Ovary (tissue), 9 donors: ENCODE measurements around the gene SLC48A1. TPM values are rescaled to one million over a fixed set of nuclear protein-coding genes. Genes with fewer than 3 reads are reported as not detected.

ENCODE experiments used
- DNase-seq, 5 donors: peaks; one replicate each; pipeline ENCODE4 v3.0.0-alpha.2; 2019 to 2020
- H3K27ac ChIP-seq, 2 donors: fragments of 200-600 bp; one replicate each; pipeline versions ENCODE4 v1.5.1 to v1.8.0; 2019 to 2022
- H3K27me3 ChIP-seq: fragments of 200-600 bp; one replicate; pipeline ENCODE4 v1.8.0; 2022
- H3K36me3 ChIP-seq: fragments of 200-600 bp; sonication (generic); one replicate; pipeline ENCODE4 v1.5.1; 2019
- H3K4me1 ChIP-seq: one replicate; pipeline ENCODE4 v1.8.1; 2013; ENCODE audit warnings: mild to moderate bottlenecking, moderate library complexity; ENCODE audit not compliant: insufficient read depth
- H3K4me3 ChIP-seq: fragments of 200-600 bp; sonication (generic); one replicate; pipeline ENCODE4 v1.5.1; 2017
- H3K9me3 ChIP-seq, 2 donors: fragments of 200-600 bp in 1 of 2; sonication (generic) in 1 of 2; one replicate each; pipeline versions ENCODE4 v1.5.1 to v1.8.1; 2013 to 2019; ENCODE audit warnings: mild to moderate bottlenecking in 1 of 2, moderate library complexity in 1 of 2
- EP300 ChIP-seq: sonication (generic); formaldehyde crosslinking; IDR thresholded peaks from one replicate; pipeline ENCODE4 v1.6.1; 2017; ENCODE audit warnings: antibody characterized with exemption
- POLR2A ChIP-seq: fragments of 450-650 bp; IDR thresholded peaks from one replicate; pipeline ENCODE4 v1.6.1; 2017; ENCODE audit warnings: antibody characterized with exemption, mild to moderate bottlenecking, moderate library complexity
- WGBS, 3 donors: extraction: QIAGEN DNeasy Blood & Tissue Kit in 1 of 3; methylation state at CpG; one replicate each; pipeline versions ENCODE4 v1.1.5 to v1.1.7; 2013 to 2017; 5-methylcytosine and 5-hydroxymethylcytosine counted together
- intact Hi-C, 4 donors: fragments of 100-400 bp; cut with DNase I; formaldehyde crosslinking; loops; one replicate each; pipeline versions ENCODE4 v1.11.0 to v1.15.1; 2022 to 2023
- polyA plus RNA-seq, 2 donors: library from polyadenylated mRNA; stranded (reverse); fragments of 200-250 nt in 1 of 2; fragments of 350-450 nt in 1 of 2; fragmentation: Illumina TruSeq in 1 of 2; extraction: RNeasy Lipid Tissue Mini Kit (QIAGEN cat#74804) in 1 of 2; gene quantifications; one replicate each; pipeline ENCODE4 v1.2.3, GENCODE V29; 2013 to 2014
- total RNA-seq, 7 donors: library from RNA; depleted of rRNA in 2 of 7; stranded (reverse); fragments of >200 nt in 2 of 7; fragmentation: NEBNext Ultra II Directional in 3 of 7; extraction: Animal tissue kit (Norgen Biotek cat#: 25700) in 3 of 7; gene quantifications; one replicate each; pipeline versions ENCODE4 v1.1.0 to v1.2.4, GENCODE V29; 2016 to 2023
- TF ChIP-seq, protein P1 (sequence below), 3 donors: fragments of 450-650 bp in 2 of 3; fragments of 200-600 bp in 1 of 3; IDR thresholded peaks; one replicate each; pipeline versions ENCODE4 v1.5.1 to v1.8.0; 2016 to 2022; ENCODE audit warnings: antibody characterized with exemption in 3 of 3, mild to moderate bottlenecking in 1 of 3
- donor health status: DM: no; HTN: no; CAD: no; lungs with moderate emphysema.
- donor health status: DM: no; HTN: no; CAD: no.
- donor health status: Bipolar disorder and iron deficiency.
- donor health status: DM: yes; HTN: yes; CAD: no.
- donor health status: DM: no; HTN: no; CAD: no.
- donor health status: DM: yes; HTN: yes; CAD: no.

SLC48A1 gene
- total and polyA plus RNA-seq, 9 donors: 24.1 to 143 (median 68.7) TPM

DNA sequence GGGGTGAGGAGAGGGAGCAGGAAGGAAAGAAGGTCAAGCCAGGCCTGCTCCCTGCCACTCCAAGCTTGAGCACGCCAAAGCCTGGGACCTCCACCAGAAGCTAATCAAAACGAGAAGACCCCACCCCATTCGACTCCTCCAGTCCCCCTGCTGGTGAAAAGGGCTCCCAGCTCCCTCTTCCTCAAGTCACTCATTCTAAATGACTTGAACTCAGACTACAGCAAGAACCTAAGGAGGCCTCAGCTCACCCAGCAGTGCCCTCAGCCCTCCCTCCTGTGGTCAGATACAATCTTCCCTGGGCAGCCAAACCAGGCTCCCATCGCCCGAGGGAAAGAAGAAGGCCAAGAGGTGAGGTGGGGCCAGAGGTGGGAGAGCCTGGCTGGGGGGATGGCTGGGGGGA is 29.3 kb downstream of the SLC48A1 start:
- Histone ChIP-seq H3K27me3 (no peaks in the 10 kb centered on the region), H3K4me3 (no peak overlapping the region), H3K36me3 (no peaks in the 10 kb centered on the region), H3K27ac (peak overlapping the region in 1 of 2 donors; percentile 24), H3K4me1 (peaks cover 30% of the 10 kb centered on the region), H3K9me3 (no peaks in the 10 kb centered on the region)
- WGBS, 3 donors: 45 to 48% (median 47%) methylated on average over 5 of the region's 5 CpGs
- TF ChIP-seq POLR2A (no peak), EP300 (no peak)
- TF ChIP-seq, protein P1, sequence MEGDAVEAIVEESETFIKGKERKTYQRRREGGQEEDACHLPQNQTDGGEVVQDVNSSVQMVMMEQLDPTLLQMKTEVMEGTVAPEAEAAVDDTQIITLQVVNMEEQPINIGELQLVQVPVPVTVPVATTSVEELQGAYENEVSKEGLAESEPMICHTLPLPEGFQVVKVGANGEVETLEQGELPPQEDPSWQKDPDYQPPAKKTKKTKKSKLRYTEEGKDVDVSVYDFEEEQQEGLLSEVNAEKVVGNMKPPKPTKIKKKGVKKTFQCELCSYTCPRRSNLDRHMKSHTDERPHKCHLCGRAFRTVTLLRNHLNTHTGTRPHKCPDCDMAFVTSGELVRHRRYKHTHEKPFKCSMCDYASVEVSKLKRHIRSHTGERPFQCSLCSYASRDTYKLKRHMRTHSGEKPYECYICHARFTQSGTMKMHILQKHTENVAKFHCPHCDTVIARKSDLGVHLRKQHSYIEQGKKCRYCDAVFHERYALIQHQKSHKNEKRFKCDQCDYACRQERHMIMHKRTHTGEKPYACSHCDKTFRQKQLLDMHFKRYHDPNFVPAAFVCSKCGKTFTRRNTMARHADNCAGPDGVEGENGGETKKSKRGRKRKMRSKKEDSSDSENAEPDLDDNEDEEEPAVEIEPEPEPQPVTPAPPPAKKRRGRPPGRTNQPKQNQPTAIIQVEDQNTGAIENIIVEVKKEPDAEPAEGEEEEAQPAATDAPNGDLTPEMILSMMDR (IDR thresholded peaks at IDR 0.05): no peak
- intact Hi-C loops: loop anchor here in 1 of 4 donors (5.0 kb wide), 1 partner anchor 35 kb away; no protein-coding TSS in a partner anchor
- DNase-seq: no peak

DNA sequence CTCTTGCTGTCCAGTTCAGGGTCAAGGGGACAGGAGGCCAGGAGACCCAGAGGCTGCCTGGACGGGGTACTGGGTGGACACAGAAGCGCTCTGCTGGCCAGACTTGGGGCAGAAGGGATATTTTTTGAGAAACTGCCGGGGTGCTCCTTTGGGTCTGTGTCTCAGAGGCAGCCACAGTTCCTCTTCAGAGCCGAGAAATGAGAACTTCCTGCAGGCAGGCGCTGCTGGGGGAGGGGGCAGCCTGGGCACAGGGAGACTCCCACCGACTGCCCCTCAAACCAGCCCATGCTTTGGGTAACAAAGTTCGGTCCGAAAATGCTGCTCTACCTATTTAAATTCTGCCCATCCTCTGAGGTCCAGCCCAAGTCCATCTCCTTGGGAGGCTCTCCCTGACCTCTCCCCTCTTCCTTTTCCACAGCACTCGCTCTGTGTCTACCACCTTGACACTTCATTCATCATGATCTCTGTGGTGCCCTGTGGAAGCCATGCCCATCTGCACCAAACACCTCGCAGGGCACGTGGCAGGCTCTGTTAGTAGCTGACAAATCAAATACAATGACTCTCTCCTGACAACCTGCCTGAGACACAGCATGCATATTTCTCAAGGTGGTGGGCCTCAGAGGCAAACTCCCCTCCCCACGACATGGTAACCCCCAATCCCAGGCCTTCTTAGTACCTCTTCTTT is 30.3 kb downstream of the SLC48A1 start:
- peak overlapping the region in 1 of 2 donors; percentile 24 for H3K27ac ChIP-seq
- WGBS, 3 donors: 78 to 85% (median 82%) methylated on average over 12 of the region's 12 CpGs
- DNase-seq: no peak
- TF ChIP-seq POLR2A: no peak
- no peak for TF ChIP-seq EP300
- TF ChIP-seq, protein P1 (IDR thresholded peaks at IDR 0.05): no peak
- H3K36me3 ChIP-seq: no peaks in the 10 kb centered on the region
- H3K4me3 ChIP-seq: no peak overlapping the region
- no peaks in the 10 kb centered on the region for H3K27me3 ChIP-seq
- peaks cover 39% of the 10 kb centered on the region for H3K4me1 ChIP-seq
- intact Hi-C loops: loop anchor here in 1 of 4 donors (5.0 kb wide), 1 partner anchor 34 kb away; no protein-coding TSS in a partner anchor
- no peaks in the 10 kb centered on the region for H3K9me3 ChIP-seq

DNA sequence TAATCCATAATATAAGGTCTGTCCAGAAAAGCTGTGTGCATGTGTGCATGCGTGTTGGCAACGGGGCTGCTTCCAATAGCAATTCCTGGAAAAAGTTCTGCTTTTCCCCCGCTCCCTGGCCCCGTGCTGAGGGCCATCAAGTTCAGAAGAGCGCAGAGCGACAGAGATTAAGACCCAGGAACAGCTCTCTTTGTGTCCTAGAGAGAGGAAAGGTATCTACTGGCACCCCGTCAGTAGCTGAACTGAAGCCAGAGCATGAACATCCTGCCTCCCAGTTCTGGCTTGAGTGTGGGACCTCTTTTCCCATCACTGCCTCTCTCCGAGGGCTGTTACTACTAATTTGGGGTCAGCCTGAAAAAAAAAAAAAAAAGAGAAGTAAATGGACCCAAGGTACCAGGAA is 31.1 kb downstream of the SLC48A1 start:
- Histone ChIP-seq H3K36me3 (no peaks in the 10 kb centered on the region), H3K27ac (no peak overlapping the region), H3K4me3 (no peak overlapping the region), H3K9me3 (no peaks in the 10 kb centered on the region), H3K27me3 (no peaks in the 10 kb centered on the region), H3K4me1 (peaks cover 43% of the 10 kb centered on the region)
- 48 to 57% (median 49%) methylated on average over 8 of the region's 8 CpGs for WGBS, 3 donors
- DNase-seq: no peak
- no peak for TF ChIP-seq EP300
- intact Hi-C loops: loop anchor here in 1 of 4 donors (5.0 kb wide), 1 partner anchor 33 kb away; no protein-coding TSS in a partner anchor

DNA sequence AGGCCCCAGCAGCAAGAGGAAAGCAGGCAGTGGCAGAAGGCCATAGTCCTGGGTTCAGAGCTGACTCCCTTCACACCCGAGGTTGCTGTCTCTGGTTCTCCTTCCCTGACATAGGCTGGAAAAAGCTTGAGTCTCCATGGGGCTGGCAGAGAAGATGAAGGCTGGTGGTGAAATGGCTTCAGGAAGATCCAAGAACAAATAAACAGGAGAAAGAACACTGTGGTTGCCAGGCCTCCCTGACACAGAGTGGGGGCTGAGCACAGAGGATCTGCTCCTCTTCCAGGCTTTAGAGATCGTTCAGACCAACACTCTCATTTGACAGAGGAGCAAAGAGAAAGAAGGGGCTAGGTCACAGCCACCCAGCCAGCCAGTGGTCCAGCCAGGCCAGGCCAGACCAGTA is 32.4 kb downstream of the SLC48A1 start:
- Histone ChIP-seq H3K4me3 (no peak overlapping the region), H3K9me3 (no peaks in the 10 kb centered on the region), H3K27me3 (no peaks in the 10 kb centered on the region), H3K36me3 (no peaks in the 10 kb centered on the region), H3K27ac (no peak overlapping the region), H3K4me1 (peaks cover 37% of the 10 kb centered on the region)
- DNase-seq: no peak
- no peak for TF ChIP-seq EP300
- TF ChIP-seq, protein P1 (IDR thresholded peaks at IDR 0.05): no peak
- TF ChIP-seq POLR2A: no peak
- intact Hi-C loops: no loop called here
- WGBS, 3 donors: 32 to 35% (median 34%) methylated on average over 2 of the region's 2 CpGs

DNA sequence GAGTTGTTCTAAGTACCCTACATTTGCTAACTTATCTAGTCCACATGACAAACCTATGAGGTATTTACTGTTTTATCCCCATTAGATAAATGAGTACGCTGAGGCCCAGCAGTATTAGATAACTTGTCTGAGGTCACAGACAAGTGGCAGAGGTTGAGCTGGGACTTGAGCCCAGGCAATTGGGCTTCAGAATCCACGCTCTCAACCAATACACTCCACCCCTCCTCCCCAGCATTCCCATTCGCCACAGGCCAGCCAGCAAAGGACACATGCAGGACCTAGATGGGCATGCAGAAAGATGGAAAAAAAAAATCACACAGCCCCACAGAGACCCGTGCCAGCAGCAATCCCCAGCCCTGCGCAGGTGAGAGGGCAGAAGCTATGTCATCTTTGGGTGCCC is 34.3 kb downstream of the SLC48A1 start:
- TF ChIP-seq, protein P1 (IDR thresholded peaks at IDR 0.05): no peak
- no peak for TF ChIP-seq POLR2A
- Histone ChIP-seq H3K4me3 (no peak overlapping the region), H3K36me3 (no peaks in the 10 kb centered on the region), H3K9me3 (no peaks in the 10 kb centered on the region), H3K27ac (peak overlapping the region in 1 of 2 donors; percentile 28), H3K27me3 (no peaks in the 10 kb centered on the region), H3K4me1 (peaks cover 45% of the 10 kb centered on the region)
- WGBS, 3 donors: 52 to 56% (median 52%) methylated on average over 5 of the region's 5 CpGs
- intact Hi-C loops: loop anchor here in 1 of 4 donors (2.0 kb wide), 1 partner anchor 29 kb away; no protein-coding TSS in a partner anchor
- DNase-seq: no peak
